ENCODE results near the gene MSRB3.
"Not testable (repeated sequence)": the region's sequence is repeated elsewhere in the genome, so short reads cannot be mapped to it uniquely, and the experiment has no call there.

The MSRB3 gene

GRCh38 chr12:65278576-65279368 lies at the start of gene MSRB3:
Gene MSRB3 (plus strand): TSS chr12:65278683. CDS start chr12:65308580, 29,897 bp downstream.
- peak; percentile 28 for DNase-seq (ENCODE audit: low spot score)

- peak; percentile 46 for DNase-seq (ENCODE audit: low spot score)
Measured at GRCh38 chr12:65229441-65229840, 49.0 kb upstream of the MSRB3 start.

- peak; percentile 33 for DNase-seq (ENCODE audit: low spot score)
Measured at GRCh38 chr12:65232476-65233077, 45.9 kb upstream of the MSRB3 start.

DNA sequence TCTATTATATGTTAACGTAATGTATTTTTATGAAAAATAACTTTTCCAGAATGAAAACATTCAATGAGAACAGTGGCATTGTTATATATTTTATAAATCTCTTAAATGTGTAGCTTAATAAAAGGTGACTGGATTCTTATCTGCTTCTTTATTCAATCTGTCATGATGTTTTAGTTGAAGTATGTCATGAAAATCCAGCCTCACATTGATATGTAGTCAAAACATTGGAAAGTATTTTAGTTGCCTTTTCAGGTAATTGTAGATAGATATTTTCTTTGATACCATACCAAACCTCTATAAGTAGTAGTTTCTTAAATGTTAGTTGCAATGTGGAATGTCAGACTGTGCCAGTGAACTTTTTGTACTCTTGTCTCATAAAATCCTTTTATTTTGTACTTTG lies 41.3 kb upstream of the MSRB3 start:
- DNase-seq (ENCODE audit: low spot score), result no peak

DNA sequence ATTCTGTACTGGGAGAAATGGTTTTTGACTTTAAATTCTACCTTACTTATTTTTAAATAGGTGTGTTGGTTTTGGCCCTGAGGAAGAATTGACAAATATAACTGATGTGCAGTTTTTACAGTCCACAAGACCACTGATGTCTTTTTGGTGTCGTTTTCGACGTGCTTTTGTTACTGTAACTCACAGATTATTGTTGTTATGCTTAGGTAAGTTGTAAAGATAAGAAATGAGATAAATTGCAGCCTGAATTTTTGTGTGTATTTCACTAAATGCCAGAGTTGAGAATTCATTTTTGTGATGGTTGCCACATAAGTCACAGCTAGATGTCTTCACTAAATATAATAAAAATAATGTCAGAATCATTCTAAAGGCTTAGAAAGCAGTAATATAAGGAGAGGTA lies 39.9 kb upstream of the MSRB3 start:
- no peak for DNase-seq (ENCODE audit: low spot score)

- DNase-seq (ENCODE audit: low spot score), result no peak
Measured at GRCh38 chr12:65248656-65249633, 29.5 kb upstream of the MSRB3 start.

DNA sequence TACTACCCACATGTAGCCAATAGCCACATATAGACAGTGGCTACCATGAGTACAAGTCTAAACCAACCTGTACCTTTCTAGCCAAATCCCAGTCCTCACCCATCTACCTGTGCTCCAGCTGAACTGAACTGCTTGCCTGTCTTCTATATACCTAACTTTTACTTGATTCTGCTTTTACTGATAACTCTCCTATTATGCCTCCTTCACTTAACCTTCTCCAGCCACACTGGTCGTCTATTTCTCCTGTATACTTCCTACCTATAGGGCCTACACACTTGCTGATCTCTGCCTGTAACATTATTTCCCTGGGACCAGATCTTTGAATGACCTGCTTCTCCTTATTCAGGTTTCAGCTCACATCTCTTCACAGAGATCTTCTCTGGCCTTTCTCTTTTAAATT lies 26.0 kb upstream of the MSRB3 start:
- DNase-seq (ENCODE audit: low spot score), result no peak

DNA sequence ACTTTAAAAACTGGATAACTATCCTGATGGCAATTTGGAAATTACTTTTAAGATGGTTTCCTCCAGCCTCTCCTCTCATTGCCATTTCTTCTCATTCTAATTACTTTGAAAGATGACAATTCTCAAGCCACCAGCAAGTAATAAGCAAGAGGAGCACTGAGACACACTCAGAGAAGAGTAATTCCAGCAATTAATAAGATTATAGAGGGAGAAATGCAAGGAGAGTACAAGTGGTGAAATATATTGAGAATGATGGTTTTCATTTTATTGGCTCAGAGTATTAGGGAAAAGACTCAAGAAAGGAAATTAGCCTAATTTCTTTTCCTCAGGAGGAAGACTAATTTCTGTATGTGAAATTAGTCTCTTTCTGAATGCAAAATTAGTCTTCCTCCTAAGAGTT lies 20.5 kb upstream of the MSRB3 start:
- no peak for DNase-seq (ENCODE audit: low spot score)

- DNase-seq (ENCODE audit: low spot score), result no peak
Measured at GRCh38 chr12:65259501-65259900, 19.0 kb upstream of the MSRB3 start.

DNA sequence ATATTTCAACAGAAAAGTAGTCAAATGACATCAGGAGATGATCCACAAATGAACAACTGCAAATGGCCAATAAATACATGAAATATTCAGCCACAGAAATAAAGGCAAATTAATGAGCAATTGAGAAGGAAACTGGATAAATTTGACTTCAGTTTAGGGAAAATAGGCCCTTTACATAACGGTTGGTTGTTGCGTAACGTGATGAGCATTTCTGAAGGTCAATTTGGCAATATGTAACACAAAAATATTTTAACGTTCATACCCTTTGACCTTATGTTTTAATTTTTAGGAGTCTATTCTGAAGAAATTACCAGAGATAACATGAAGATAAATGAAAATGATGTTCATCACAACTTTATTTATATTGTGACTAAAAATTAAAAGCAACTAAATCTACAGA lies 14.7 kb upstream of the MSRB3 start:
- no peak for DNase-seq (ENCODE audit: low spot score)

GRCh38 chr12:65266408-65266807 lies 12.1 kb upstream of the MSRB3 start:
- DNase-seq (ENCODE audit: low spot score), result no peak

DNA sequence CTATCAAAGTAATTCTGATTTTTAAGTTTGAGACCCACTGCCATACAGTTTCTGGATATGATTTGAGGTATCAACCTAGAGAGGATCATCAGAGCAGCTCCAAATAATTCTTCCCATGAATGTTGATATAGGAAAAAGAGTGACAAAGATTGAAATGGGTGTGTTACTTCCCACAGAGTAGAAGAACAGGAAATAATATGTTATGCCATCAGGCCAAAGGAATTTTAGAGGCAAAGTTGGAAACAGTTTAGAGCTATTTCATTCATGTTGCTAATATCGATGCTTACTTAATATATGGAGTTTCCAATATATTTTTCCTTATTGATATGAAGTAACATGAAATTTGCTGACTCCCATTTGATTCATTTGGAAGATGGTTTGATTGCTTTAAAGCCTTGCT lies 8.9 kb upstream of the MSRB3 start:
- DNase-seq (ENCODE audit: low spot score), result peak; percentile 65

GRCh38 chr12:65274602-65275272 lies 3.7 kb upstream of the MSRB3 start:
- no peak for DNase-seq (ENCODE audit: low spot score)

GRCh38 chr12:65275627-65276026 lies 2.9 kb upstream of the MSRB3 start:
- DNase-seq (ENCODE audit: low spot score), result no peak

DNA sequence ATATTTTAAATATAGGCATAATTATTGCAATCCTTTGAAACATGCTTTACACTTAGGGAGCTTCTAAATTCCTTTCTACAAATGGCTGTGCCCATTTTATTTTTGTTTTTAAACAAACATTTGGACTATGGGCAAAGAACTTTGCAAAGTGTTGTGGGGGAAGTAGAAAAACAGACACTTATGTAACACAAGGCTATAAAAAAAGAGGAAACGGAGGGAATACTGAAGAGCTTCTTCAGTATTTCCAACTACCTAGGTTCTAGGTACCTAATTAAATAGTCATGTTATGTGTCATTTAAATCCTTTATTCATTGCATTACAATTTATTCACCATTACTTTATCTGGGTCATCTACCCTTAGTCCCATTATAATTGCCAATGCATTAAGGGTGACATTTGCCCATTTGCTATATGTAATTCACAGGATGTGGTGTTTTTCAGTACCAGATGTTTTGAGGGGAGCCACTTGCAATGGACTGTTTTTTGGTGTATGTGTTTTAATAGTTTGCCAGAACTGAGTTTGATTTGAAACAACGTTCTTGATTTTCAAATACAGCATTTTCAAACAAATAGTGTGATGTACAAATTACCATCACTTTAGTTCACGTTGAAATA lies 1.5 kb upstream of the MSRB3 start:
- DNase-seq (ENCODE audit: low spot score), result no peak

DNA sequence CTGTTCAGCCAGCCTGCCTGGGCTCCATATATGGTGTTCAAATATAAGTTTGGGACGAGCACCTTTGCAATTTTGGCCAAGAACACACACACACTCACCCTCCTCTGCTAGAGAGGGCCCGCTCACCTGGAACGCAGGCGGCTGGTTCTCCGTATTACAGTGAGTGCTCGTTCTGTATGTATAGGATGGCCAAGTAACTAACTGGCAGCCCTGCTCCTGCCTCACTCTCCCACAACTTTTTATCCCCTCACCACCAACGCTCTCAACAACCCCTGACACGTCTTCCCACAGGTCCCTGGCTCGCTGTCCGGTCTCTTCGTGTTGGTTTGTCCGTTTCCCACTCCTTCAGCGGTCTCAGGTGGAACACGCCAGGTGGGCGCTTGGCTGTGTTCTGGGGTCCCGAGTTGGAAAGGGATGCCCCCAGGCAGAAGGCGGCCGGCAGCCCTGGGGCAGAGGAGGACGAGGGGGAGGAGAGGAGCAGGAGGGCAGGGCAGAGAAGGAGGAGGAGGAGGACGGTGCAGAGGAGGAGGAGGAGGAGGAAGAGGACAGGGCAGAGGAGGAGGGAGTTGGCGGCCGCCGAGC lies 398 bp upstream of the MSRB3 start:
- DNase-seq (ENCODE audit: low spot score), result no peak

DNA sequence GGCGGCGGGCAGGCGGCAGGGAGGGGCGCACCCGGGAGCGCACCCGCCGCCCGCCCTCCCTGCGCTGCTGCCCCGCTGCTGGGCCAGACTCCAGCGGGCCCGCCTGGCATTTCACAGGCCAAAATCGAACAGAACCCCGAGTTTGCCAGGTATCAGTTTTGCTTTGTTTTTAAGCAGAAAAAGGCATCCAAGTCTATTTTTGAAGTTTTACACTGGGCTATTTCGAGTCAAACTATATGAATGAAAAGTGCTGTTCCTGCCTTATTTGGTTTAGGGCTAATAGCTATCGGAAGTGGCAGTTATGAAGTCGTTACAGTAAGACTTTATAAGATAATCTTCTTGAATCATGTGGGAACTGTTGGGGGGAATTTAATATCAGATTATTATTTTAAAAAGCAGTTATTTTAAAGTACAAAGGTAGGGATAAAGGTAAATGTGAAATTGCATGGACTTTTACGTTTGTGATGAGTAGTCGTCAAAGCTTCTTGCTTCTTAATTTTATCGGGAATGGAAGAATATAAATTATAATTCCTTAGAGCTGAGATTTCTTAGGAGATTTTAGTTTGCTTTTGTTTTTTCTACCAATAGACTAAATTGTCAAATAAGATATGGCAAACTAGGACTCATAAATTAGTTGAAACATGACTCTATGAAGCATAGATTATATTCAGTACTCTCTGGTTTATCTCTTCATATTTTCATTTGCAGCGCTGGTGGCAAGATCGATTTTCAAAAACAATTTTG lies 1.1 kb downstream of the MSRB3 start:
- DNase-seq (ENCODE audit: low spot score), result peak; percentile 30

DNA sequence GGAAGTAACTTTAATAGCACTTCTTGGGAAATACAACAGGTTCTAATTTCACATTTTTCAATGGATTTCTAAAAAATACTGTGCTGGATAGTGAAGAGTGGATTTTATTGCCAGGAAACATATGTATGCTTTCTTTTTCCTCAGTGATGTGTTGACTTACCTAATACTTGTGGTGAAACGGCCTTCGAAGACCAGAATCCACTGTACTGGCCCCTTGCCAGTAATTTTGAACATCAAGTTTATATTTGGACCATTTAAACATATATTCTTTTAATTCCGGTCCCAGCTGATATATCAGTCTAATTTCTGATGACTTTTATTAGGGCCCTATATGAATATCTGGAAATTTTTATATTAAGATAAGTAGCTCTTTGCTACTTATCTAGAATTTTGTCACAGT lies 1.8 kb downstream of the MSRB3 start:
- DNase-seq (ENCODE audit: low spot score), result no peak

GRCh38 chr12:65282840-65283239 lies 4.4 kb downstream of the MSRB3 start:
- DNase-seq (ENCODE audit: low spot score), result no peak

DNA sequence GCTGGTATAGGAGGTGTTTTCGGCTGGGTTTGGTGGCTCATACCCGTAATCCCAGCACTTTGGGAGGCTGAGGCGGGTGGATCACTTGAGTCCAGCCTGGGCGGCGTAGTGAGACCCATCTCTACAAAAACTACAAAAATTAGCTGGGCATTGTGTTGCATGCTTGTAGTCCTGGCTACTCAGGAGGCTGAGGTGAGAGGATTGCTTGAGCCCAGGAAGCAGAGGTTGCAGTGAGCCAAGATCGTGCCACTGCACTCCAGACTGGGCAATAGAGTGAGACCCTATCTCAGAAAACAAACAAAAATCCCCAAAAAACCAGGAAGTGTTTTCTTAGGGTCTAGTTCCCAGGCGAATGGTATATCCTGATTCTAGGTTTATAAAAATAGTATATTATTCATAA lies 7.0 kb downstream of the MSRB3 start:
- DNase-seq (ENCODE audit: low spot score), result not testable (repeated sequence)

DNA sequence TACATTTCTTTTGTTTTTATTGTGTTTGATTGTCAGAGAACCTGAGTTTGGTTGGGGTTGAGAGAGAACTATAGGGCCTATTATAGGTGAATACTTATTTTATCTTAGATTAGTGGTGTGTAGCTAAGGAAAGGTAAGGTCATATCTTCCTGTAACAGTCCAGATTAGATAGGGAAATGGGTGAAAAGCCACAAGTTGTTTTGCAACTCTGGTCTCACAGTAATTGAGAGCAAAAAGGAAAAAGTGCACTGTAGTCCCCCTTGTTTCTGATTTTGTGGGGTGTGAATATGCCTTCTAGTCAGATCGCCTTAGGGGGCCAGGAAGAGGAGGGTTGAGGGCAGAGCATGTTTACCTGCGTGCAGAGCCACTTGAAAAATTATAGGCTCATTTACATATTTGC lies 8.9 kb downstream of the MSRB3 start:
- no peak for DNase-seq (ENCODE audit: low spot score)

All from kidney capillary endothelial cell (primary cell).